HUES6 (cell line): ENCODE results near the gene PRND.
"Not testable (repeated sequence)": the region's sequence is repeated elsewhere in the genome, so short reads cannot be mapped to it uniquely, and the experiment has no call there.

Experiments used
- H3K27ac ChIP-seq: 2 replicates; pipeline ENCODE4 v1.7.0; 2013; ENCODE audit warnings: low read depth, mild to moderate bottlenecking, low read length, inconsistent platforms
- H3K27me3 ChIP-seq: 2 replicates; pipeline ENCODE4 v1.6.1; 2013; ENCODE audit warnings: low read length; ENCODE audit not compliant: control insufficient read depth, insufficient read depth
- H3K36me3 ChIP-seq: 2 replicates; pipeline ENCODE4 v1.6.1; 2013; ENCODE audit warnings: low read length; ENCODE audit not compliant: control insufficient read depth, insufficient read depth
- H3K4me1 ChIP-seq: 2 replicates; pipeline ENCODE4 v1.6.1; 2013; ENCODE audit warnings: low read length; ENCODE audit not compliant: control insufficient read depth, insufficient read depth
- H3K4me3 ChIP-seq: 2 replicates; pipeline ENCODE4 v1.5.1; 2013; ENCODE audit warnings: low read depth, low read length
- H3K9ac ChIP-seq: one replicate; pipeline ENCODE4 v1.6.1; 2013; ENCODE audit warnings: mild to moderate bottlenecking, low read length
- H3K9me3 ChIP-seq: 2 replicates; pipeline ENCODE4 v1.6.1; 2013; ENCODE audit warnings: low read depth, low read length; ENCODE audit not compliant: control insufficient read depth, insufficient read depth

Gene PRND

DNA sequence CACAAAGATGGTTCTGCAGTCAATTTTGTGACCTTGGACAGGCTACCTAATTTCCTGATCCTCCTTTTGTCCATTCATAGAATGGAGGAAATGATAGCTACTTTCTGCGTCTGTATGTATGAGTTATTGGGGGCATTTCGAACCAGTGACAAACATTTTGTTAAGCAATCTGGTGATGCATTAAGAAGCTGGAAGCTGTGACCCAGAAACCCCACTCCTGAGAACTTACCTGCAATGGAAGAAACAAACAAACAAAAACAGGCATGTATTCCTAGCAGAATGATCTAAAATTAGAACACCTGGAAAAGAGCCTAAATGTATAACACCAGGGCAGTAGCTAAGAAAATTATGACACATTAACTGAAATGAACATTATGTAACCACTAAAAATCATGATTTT, 33.4 kb upstream of the PRND start:
- Histone ChIP-seq H3K4me3 (no peak overlapping the region), H3K9ac (no peak overlapping the region), H3K9me3 (no peaks in the 10 kb centered on the region), H3K27ac (no peak overlapping the region), H3K36me3 (no peaks in the 10 kb centered on the region), H3K27me3 (no peaks in the 10 kb centered on the region), H3K4me1 (peaks cover 19% of the 10 kb centered on the region)

DNA sequence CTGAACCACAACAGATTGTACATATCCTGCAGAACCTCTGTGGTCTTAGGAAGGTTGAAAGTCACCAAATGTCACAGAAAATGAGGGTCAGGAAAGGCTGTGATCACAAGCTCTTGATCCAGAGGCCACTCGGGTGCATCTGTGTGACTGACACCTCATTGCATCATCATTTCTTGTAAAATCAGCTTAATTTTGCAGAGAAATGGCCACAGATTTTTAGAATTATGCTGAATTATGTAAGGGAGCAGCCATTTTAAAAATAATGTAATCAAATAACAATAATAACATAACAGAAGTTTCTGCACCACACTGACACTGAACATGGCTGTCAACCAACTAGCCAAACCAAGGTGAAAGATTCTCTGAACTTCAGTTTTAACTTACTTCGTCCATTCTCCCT, 32.5 kb upstream of the PRND start:
- Histone ChIP-seq H3K9ac (no peak overlapping the region), H3K27me3 (no peaks in the 10 kb centered on the region), H3K27ac (no peak overlapping the region), H3K4me3 (no peak overlapping the region), H3K4me1 (peaks cover 19% of the 10 kb centered on the region), H3K36me3 (no peaks in the 10 kb centered on the region), H3K9me3 (no peaks in the 10 kb centered on the region)

DNA sequence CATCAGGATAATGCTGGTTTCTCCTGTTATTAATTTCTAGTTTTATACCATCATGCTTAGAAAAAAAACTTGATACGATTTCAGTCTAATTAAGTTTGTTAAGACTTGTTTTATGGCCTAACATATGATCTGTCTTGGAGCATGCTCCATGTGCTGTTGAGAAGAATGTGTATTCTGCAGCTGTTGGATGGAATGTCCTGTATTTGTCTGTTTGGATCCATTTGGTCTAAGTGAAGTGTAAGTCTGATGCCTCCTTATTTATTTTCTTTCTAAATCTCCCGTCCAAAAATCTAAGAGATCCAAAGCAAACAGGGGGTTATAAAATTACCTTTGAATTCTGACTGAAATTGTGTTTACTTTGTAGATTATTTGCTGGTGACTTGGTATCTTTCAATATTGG, 30.0 kb upstream of the PRND start:
- no peak overlapping the region for H3K27ac ChIP-seq
- H3K36me3 ChIP-seq, result no peaks in the 10 kb centered on the region
- H3K9me3 ChIP-seq, result no peaks in the 10 kb centered on the region
- no peak overlapping the region for H3K9ac ChIP-seq
- no peaks in the 10 kb centered on the region for H3K27me3 ChIP-seq
- H3K4me3 ChIP-seq, result no peak overlapping the region
- H3K4me1 ChIP-seq, result peaks cover 7% of the 10 kb centered on the region

DNA sequence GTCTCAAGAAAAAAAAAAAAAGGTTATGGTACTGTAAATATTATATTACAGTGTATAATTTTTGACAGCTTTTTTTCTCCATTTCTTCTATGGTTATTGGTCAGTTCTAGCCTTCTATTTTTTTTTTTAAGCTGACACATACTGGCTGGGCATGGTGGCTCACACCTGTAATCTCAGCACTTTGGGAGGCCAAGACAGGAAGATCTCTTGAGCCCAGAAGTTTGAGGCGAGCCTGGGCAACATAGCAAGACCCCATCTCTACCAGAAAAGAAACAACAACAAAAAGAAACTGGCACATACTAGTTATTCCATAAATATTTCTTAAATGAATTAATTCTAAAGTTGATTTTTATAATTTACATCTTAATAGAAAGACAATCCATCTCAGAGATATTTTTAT, 27.6 kb upstream of the PRND start:
- Histone ChIP-seq H3K4me3 (no peak overlapping the region), H3K27ac (no peak overlapping the region), H3K9ac (no peak overlapping the region), H3K27me3 (no peaks in the 10 kb centered on the region), H3K36me3 (peaks cover 3% of the 10 kb centered on the region; the same call in 1 of the 2 replicates), H3K9me3 (no peaks in the 10 kb centered on the region), H3K4me1 (peaks cover 16% of the 10 kb centered on the region)

DNA sequence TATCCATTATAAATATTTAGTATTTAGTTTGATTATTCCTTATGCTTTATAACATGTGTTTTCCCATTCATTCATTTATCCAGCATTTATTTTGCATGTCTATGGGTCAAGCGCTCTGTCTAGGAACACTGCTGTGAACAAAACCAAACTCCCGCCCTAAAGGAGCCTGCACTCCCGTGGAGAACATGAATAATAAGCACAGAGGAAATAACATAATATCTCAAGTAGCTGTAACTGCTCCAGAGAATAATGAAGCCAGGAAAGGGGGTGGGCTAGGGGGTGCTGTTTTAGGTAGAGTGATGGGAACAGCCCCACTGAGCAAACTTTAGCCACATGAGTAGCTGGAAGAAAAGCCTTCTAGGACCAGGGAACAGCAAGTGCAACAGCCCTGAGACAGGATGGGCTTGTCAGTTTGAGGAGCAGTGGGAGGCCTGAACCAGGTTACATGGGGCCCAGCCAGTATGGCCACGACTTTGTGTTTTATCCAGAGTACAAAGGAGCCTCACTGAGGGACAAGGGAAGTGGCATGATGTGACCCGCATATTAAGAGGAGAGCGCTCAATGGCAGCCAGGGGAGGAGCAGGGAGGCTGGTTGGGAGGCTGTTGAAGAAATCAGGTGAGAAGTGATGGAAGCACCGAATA, 24.4 kb upstream of the PRND start:
- Histone ChIP-seq H3K27ac (no peak overlapping the region), H3K4me1 (peaks cover 16% of the 10 kb centered on the region), H3K27me3 (no peaks in the 10 kb centered on the region), H3K9ac (no peak overlapping the region), H3K4me3 (no peak overlapping the region), H3K36me3 (peaks cover 14% of the 10 kb centered on the region), H3K9me3 (no peaks in the 10 kb centered on the region)

DNA sequence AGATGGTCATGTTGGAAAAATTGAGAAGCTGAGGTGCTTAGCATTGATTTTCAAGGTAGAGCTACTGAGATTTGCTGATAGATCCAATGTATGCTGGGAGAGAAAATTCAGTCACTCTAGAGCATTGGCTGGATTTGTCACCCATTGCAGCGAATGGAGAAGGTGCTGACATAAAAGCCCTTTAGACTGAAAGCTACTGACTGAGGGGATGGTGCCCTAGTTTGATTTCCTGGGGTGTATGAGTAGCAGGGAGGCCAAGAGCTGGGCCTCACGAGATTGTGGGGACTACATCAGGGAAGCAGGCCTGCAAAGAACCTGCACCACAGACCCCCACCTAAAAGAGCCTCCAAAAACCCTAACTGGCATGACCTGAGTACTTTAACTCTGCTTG, 23.9 kb upstream of the PRND start:
- peaks cover 14% of the 10 kb centered on the region for H3K36me3 ChIP-seq
- H3K27ac ChIP-seq, result no peak overlapping the region
- no peaks in the 10 kb centered on the region for H3K27me3 ChIP-seq
- no peak overlapping the region for H3K9ac ChIP-seq
- no peak overlapping the region for H3K4me3 ChIP-seq
- no peaks in the 10 kb centered on the region for H3K9me3 ChIP-seq
- peaks cover 21% of the 10 kb centered on the region for H3K4me1 ChIP-seq

DNA sequence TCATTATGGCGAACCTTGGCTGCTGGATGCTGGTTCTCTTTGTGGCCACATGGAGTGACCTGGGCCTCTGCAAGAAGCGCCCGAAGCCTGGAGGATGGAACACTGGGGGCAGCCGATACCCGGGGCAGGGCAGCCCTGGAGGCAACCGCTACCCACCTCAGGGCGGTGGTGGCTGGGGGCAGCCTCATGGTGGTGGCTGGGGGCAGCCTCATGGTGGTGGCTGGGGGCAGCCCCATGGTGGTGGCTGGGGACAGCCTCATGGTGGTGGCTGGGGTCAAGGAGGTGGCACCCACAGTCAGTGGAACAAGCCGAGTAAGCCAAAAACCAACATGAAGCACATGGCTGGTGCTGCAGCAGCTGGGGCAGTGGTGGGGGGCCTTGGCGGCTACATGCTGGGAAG, 22.5 kb upstream of the PRND start:
- H3K36me3 ChIP-seq, result peaks cover 14% of the 10 kb centered on the region

DNA sequence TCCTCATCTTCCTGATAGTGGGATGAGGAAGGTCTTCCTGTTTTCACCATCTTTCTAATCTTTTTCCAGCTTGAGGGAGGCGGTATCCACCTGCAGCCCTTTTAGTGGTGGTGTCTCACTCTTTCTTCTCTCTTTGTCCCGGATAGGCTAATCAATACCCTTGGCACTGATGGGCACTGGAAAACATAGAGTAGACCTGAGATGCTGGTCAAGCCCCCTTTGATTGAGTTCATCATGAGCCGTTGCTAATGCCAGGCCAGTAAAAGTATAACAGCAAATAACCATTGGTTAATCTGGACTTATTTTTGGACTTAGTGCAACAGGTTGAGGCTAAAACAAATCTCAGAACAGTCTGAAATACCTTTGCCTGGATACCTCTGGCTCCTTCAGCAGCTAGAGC, 21.8 kb upstream of the PRND start:
- Histone ChIP-seq H3K4me3 (no peak overlapping the region), H3K36me3 (peaks cover 14% of the 10 kb centered on the region), H3K9ac (no peak overlapping the region), H3K4me1 (peaks cover 43% of the 10 kb centered on the region), H3K9me3 (no peaks in the 10 kb centered on the region), H3K27me3 (no peaks in the 10 kb centered on the region), H3K27ac (no peak overlapping the region)

More for the DNA sequence above, 22.5 kb upstream of the PRND start:
- Histone ChIP-seq H3K9ac (no peak overlapping the region), H3K4me1 (peaks cover 35% of the 10 kb centered on the region), H3K27ac (no peak overlapping the region), H3K27me3 (no peaks in the 10 kb centered on the region), H3K4me3 (no peak overlapping the region), H3K9me3 (no peaks in the 10 kb centered on the region)

DNA sequence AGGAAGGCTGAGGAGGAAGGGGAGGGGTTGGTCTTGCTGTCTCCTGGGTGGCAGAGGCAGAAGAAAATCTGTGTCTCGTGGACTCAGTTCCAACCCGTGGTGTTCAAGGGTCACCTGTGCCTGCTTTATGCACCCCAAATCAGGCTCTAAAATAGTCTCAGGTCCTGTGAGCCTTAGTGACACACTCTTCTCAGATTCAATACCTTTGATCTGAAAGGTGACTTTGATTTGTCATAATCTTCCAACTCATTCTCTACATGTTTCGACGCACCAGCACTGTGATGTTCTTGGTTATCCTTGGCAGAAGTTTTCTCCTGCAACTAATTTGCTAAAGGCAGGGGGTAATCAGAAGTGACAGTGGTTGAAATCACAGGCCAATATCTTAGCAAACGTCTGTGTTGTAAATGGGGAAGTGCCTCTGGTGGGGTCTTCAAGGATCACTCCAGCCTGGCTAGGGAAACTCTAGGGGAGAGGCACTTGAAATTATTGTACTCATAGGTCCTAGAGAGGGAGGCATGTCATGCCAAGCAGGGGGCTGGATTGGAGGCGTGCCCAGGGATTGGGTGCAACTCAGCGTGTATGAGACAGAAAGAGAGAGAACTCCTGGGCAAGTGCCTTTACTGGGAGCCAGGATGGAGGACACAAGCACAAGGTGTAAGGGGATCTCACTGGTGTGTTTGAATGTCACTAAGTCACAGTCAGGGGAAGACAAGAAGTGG, 19.0 kb upstream of the PRND start:
- Histone ChIP-seq H3K4me1 (peaks cover 33% of the 10 kb centered on the region), H3K27ac (no peak overlapping the region), H3K9me3 (no peaks in the 10 kb centered on the region), H3K4me3 (no peak overlapping the region), H3K9ac (no peak overlapping the region), H3K27me3 (no peaks in the 10 kb centered on the region), H3K36me3 (peaks cover 14% of the 10 kb centered on the region)

DNA sequence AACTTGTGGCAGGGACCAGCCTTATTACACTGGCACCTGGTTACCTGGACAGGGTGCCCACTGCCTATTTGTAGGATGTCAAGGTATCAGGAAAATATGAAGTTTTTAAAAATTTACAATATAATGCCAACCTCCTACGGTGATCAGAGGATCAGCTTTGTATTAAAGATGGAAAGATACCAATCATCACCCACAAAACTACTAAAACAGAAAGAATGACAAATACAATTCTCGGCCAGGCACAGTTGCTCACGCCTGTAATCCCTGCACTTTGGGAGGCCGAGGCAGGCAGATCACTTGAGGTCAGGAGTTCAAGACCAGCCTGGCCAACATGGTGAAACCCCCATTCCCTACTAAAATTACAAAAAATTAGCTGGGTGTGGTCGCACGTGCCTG, 18.4 kb upstream of the PRND start:
- Histone ChIP-seq H3K36me3 (peaks cover 14% of the 10 kb centered on the region), H3K9ac (no peak overlapping the region), H3K4me3 (no peak overlapping the region), H3K27ac (no peak overlapping the region), H3K9me3 (no peaks in the 10 kb centered on the region), H3K4me1 (peaks cover 30% of the 10 kb centered on the region), H3K27me3 (no peaks in the 10 kb centered on the region)

DNA sequence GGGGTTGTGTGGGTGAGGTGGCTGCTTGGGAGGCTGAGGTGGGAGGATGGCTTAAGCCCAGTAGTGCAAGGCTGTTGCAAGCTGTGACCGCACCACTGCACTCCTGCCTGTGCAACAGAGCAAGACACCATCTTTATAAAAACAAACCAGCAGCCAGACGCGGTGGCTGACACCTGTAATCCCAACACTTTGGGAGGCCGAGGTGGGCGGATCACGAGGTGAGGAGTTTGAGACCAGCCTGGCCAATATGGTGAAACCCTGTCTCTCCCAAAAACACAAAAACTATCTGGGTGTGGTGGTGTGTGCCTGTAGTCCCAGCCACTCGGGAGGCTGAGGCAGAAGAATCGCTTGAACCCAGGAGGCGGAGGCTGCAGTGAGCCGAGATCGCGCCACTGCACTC, 14.8 kb upstream of the PRND start:
- H3K9me3 ChIP-seq, H3K27me3 ChIP-seq, H3K9ac ChIP-seq, H3K4me3 ChIP-seq, H3K36me3 ChIP-seq, H3K27ac ChIP-seq: not testable (repeated sequence)
- peaks cover 33% of the 10 kb centered on the region for H3K4me1 ChIP-seq
